ENCODE results near the gene IL19. TPM values are rescaled to one million over a fixed set of nuclear protein-coding genes. Genes with fewer than 3 reads are reported as not detected.

The IL19 gene
- polyA plus RNA-seq, 1 of the 3 experiments (the other 2 are of a cell fraction) = not detected

- H3K9ac ChIP-seq = no peak overlapping the region
- no peak overlapping the region; a peak in 1 of 4 replicates for H3K4me3 ChIP-seq (ENCODE audit: low read depth in 2 of 2, low read length in 1 of 2)
- CTCF ChIA-PET = interaction anchor here (0.6 to 16.7 kb wide), 48 partner anchors 10 to 672 kb away, joined by 3 to 380 read pairs (median 5); partner anchors contain the start of gene FCMR
- peaks cover 89% of the 10 kb centered on the region for H4K20me1 ChIP-seq (ENCODE audit: insufficient read depth)
- H3K27me3 ChIP-seq (ENCODE audit: insufficient read depth) = no peaks in the 10 kb centered on the region
- no peaks in the 10 kb centered on the region for H3K9me2 ChIP-seq
- H3K9me3 ChIP-seq = no peaks in the 10 kb centered on the region
- no peak overlapping the region for H3K4me2 ChIP-seq
- peak; percentile 67 for DNase-seq
- POLR2A ChIA-PET = no interaction called here
- WGBS (ENCODE audit: low lambda C conversion rate) = 77% methylated on average over 9 of the region's 9 CpGs
- TF ChIP-seq TEAD4 (IDR thresholded peaks at IDR 0.05; ENCODE audit: borderline replicate concordance, insufficient read depth) (no peak), POLR2AphosphoS5 (IDR thresholded peaks at IDR 0.05; ENCODE audit: low read depth, low read length) (no peak), CTCF (IDR thresholded peaks at IDR 0.05) (peak; percentile 65), RAD21 (IDR thresholded peaks at IDR 0.05; ENCODE audit: low read length) (peak; percentile 52), SIN3A (IDR thresholded peaks at IDR 0.05; ENCODE audit: borderline replicate concordance, low read depth, low read length) (no peak), SMC3 (IDR thresholded peaks at IDR 0.05; ENCODE audit: low read depth, low read length) (peak; percentile 24; the same call in 1 of the 2 replicates), MXI1 (IDR thresholded peaks at IDR 0.05; ENCODE audit: low read depth, low read length) (no peak)
- peaks cover 0 to 10% of the 10 kb centered on the region in 2 experiments; a peak in 1 of 4 replicates for H3K4me1 ChIP-seq (ENCODE audit: control insufficient read depth in 1 of 2, insufficient read depth in 2 of 2, low read depth in 1 of 2, low read length in 1 of 2)
- H3K36me3 ChIP-seq (replicated peaks in 1 of 2; ENCODE audit: control insufficient read depth in 1 of 2, insufficient read depth in 2 of 2, low read length in 1 of 2) = peaks cover 7 to 13% of the 10 kb centered on the region in 2 experiments
- no peaks in the 10 kb centered on the region for H3F3A ChIP-seq (replicated peaks; ENCODE audit: insufficient read depth)
- H3K79me2 ChIP-seq (ENCODE audit: insufficient read depth) = peaks cover 72% of the 10 kb centered on the region
- no peak overlapping the region for H3K27ac ChIP-seq (ENCODE audit: low read depth in 2 of 2, low read length in 1 of 2)
- no peak overlapping the region for H2AFZ ChIP-seq (ENCODE audit: low read depth)
Observed at GRCh38 chr1:206725109-206725963, 45.2 kb upstream of the IL19 start.

GRCh38 chr1:206727981-206728696 is 42.4 kb upstream of the IL19 start:
- CTCF ChIA-PET = interaction anchor here (0.9 to 16.7 kb wide), 8 partner anchors 7 to 350 kb away, joined by 4 to 380 read pairs (median 34); no protein-coding TSS in a partner anchor
- POLR2A ChIA-PET = interaction anchor here (0.6 kb wide), 1 partner anchor 33 kb away, joined by 3 read pairs; no protein-coding TSS in a partner anchor

More at GRCh38 chr1:206727981-206728696, 42.4 kb upstream of the IL19 start:
- TF ChIP-seq ELF1 (IDR thresholded peaks at IDR 0.05) (no peak), MEF2A (IDR thresholded peaks at IDR 0.05; ENCODE audit: borderline replicate concordance, low read depth) (no peak)
- Histone ChIP-seq H2AFZ (ENCODE audit: low read depth) (no peak overlapping the region), H3F3A (replicated peaks; ENCODE audit: insufficient read depth) (no peaks in the 10 kb centered on the region), H3K4me1 (ENCODE audit: control insufficient read depth in 1 of 2, insufficient read depth in 2 of 2, low read depth in 1 of 2, low read length in 1 of 2) (peaks cover 0 to 10% of the 10 kb centered on the region in 2 experiments; a peak in 1 of 4 replicates), H3K9me2 (no peaks in the 10 kb centered on the region), H3K27ac (ENCODE audit: low read depth in 2 of 2, low read length in 1 of 2) (no peak overlapping the region), H3K4me2 (no peak overlapping the region), H3K36me3 (replicated peaks in 1 of 2; ENCODE audit: control insufficient read depth in 1 of 2, insufficient read depth in 2 of 2, low read length in 1 of 2) (peaks cover 7 to 36% of the 10 kb centered on the region in 2 experiments), H4K20me1 (ENCODE audit: insufficient read depth) (peaks cover 63% of the 10 kb centered on the region), H3K9me3 (no peaks in the 10 kb centered on the region), H3K9ac (no peak overlapping the region), H3K79me2 (ENCODE audit: insufficient read depth) (peaks cover 44% of the 10 kb centered on the region), H3K27me3 (ENCODE audit: insufficient read depth) (no peaks in the 10 kb centered on the region), H3K4me3 (ENCODE audit: low read depth in 2 of 2, low read length in 1 of 2) (no peak overlapping the region)
- WGBS (ENCODE audit: low lambda C conversion rate) = 89% methylated on average over 8 of the region's 8 CpGs
- no peak for DNase-seq
